GM23338 (cell line): ENCODE results near the gene XKR7. TPM values are rescaled to one million over a fixed set of nuclear protein-coding genes. Genes with fewer than 3 reads are reported as not detected.

ENCODE experiments used
- ATAC-seq: fragments of 200-7000 bp; cut with Tn5 transposase; 3 replicates; pipeline ENCODE4 v1.9.1; 2020
- DNase-seq: peaks from one replicate; pipeline ENCODE4 v3.0.0-alpha.2; 2015; ENCODE audit warnings: low spot score
- H2AFZ ChIP-seq: fragments of 200-600 bp; sonication (generic); 2 replicates; pipeline ENCODE4 v1.8.0; 2016; ENCODE audit warnings: antibody characterized with exemption, mild to moderate bottlenecking, moderate library complexity
- H3F3A ChIP-seq: fragments of 200-600 bp; sonication (generic); replicated peaks from 2 replicates; pipeline ENCODE4 v1.8.0; 2017; ENCODE audit warnings: antibody characterized with exemption, mixed run types, low read depth
- H3K27ac ChIP-seq: fragments of 200-600 bp; sonication (generic); 2 replicates; pipeline ENCODE4 v1.6.1; 2016; ENCODE audit warnings: low read depth
- H3K27me3 ChIP-seq: fragments of 200-600 bp; sonication (generic); 2 replicates; pipeline ENCODE4 v1.8.0; 2016; ENCODE audit warnings: mild to moderate bottlenecking, mixed run types, moderate library complexity; ENCODE audit not compliant: insufficient read depth
- H3K36me3 ChIP-seq: fragments of 200-600 bp; sonication (generic); 2 replicates; pipeline ENCODE4 v1.8.0; 2016; ENCODE audit warnings: mild to moderate bottlenecking; ENCODE audit not compliant: insufficient read depth
- H3K4me1 ChIP-seq: fragments of 200-600 bp; sonication (generic); 2 replicates; pipeline ENCODE4 v1.8.0; 2016; ENCODE audit warnings: mild to moderate bottlenecking, moderate library complexity; ENCODE audit not compliant: insufficient read depth
- H3K4me2 ChIP-seq: fragments of 200-600 bp; sonication (generic); 2 replicates; pipeline ENCODE4 v1.7.1; 2017; ENCODE audit warnings: mixed run types
- H3K4me3 ChIP-seq: fragments of 200-600 bp; sonication (generic); 2 replicates; pipeline ENCODE4 v1.6.1; 2016; ENCODE audit warnings: mixed run types
- H3K79me2 ChIP-seq: fragments of 200-600 bp; sonication (generic); replicated peaks from 2 replicates; pipeline ENCODE4 v1.8.0; 2017; ENCODE audit warnings: mild to moderate bottlenecking; ENCODE audit not compliant: insufficient read depth
- H3K9me2 ChIP-seq: fragments of 200-600 bp; sonication (generic); 2 replicates; pipeline ENCODE4 v1.8.0; 2017; ENCODE audit not compliant: insufficient read depth
- H4K20me1 ChIP-seq: fragments of 200-600 bp; sonication (generic); replicated peaks from 2 replicates; pipeline ENCODE4 v1.8.0; 2017; ENCODE audit warnings: mild to moderate bottlenecking; ENCODE audit not compliant: insufficient read depth
- H3K27ac Mint-ChIP-seq: 2 replicates; pipeline ENCODE4 v1.8.0; 2020; ENCODE audit warnings: inconsistent platforms, mild to moderate bottlenecking, moderate library complexity, mixed read lengths
- H3K27me3 Mint-ChIP-seq: 3 replicates; pipeline ENCODE4 v1.8.0; 2022; ENCODE audit warnings: low read depth, mild to moderate bottlenecking, moderate library complexity, mixed read lengths, inconsistent platforms; ENCODE audit not compliant: insufficient read depth, poor library complexity
- H3K36me3 Mint-ChIP-seq: 3 replicates; pipeline ENCODE4 v1.8.0; 2021; ENCODE audit warnings: low read depth, mild to moderate bottlenecking, inconsistent platforms, moderate library complexity, mixed read lengths
- H3K4me1 Mint-ChIP-seq: 3 replicates; pipeline ENCODE4 v1.8.0; 2020; ENCODE audit warnings: mild to moderate bottlenecking, inconsistent platforms, mixed read lengths
- H3K4me3 Mint-ChIP-seq: 3 replicates; pipeline ENCODE4 v1.8.0; 2021; ENCODE audit warnings: moderate library complexity, mild to moderate bottlenecking, inconsistent platforms, mixed read lengths
- H3K9me3 Mint-ChIP-seq: 3 replicates; pipeline ENCODE4 v1.8.0; 2020; ENCODE audit warnings: moderate library complexity, mild to moderate bottlenecking, inconsistent platforms, mixed read lengths
- JUNB ChIP-seq: IDR thresholded peaks from one replicate; pipeline ENCODE4 v1.6.1; 2016; ENCODE audit warnings: antibody characterized with exemption; ENCODE audit not compliant: unreplicated experiment
- POLR2AphosphoS5 ChIP-seq: IDR thresholded peaks from 2 replicates; pipeline ENCODE4 v1.6.1; 2016; ENCODE audit warnings: antibody characterized with exemption, low read depth
- REST ChIP-seq: IDR thresholded peaks from one replicate; pipeline ENCODE4 v1.6.1; 2018; ENCODE audit warnings: antibody characterized with exemption; ENCODE audit not compliant: unreplicated experiment
- STAT1 ChIP-seq: IDR thresholded peaks from one replicate; pipeline ENCODE4 v1.6.1; 2016; ENCODE audit warnings: antibody characterized with exemption; ENCODE audit not compliant: unreplicated experiment
- ZNF331 ChIP-seq: fragments of 250-450 bp; sonication (Bioruptor Pico); IDR thresholded peaks from 2 replicates; pipeline ENCODE4 v1.5.0; 2020; ENCODE audit warnings: low read depth, mild to moderate bottlenecking, moderate library complexity
- ZNF462 ChIP-seq: fragments of 250-450 bp; sonication (Bioruptor Pico); IDR thresholded peaks from 2 replicates; pipeline ENCODE4 v1.5.0; 2020; ENCODE audit warnings: mild to moderate bottlenecking, moderate library complexity
- polyA plus RNA-seq: library from polyadenylated mRNA; unstranded; fragments of >200 nt; fragmentation: Nextera tagmentation; extraction: Ambion mirVana; gene quantifications from 2 replicates; pipeline ENCODE4 v1.2.1, GENCODE V29; 2016
- total RNA-seq: library from RNA; depleted of rRNA; stranded (reverse); fragments of >200 nt; shearing (Covaris generic); gene quantifications from 2 replicates; pipeline ENCODE4 v1.2.3, GENCODE V29; 2014
- TF ChIP-seq, protein P1 (sequence below), 2 experiments: fragments of 200-600 bp in 1 of 2; sonication (generic) in 1 of 2; conservative IDR thresholded peaks; 2 replicates each; pipeline versions ENCODE4 v1.5.1 to v1.6.1; 2016 to 2017; ENCODE audit warnings: antibody characterized with exemption in 2 of 2, low read depth in 2 of 2, mild to moderate bottlenecking in 2 of 2, moderate library complexity in 1 of 2

Gene XKR7
- total and polyA plus RNA-seq, 2 experiments from 2014 or later: 0.61 to 3.9 TPM

DNA sequence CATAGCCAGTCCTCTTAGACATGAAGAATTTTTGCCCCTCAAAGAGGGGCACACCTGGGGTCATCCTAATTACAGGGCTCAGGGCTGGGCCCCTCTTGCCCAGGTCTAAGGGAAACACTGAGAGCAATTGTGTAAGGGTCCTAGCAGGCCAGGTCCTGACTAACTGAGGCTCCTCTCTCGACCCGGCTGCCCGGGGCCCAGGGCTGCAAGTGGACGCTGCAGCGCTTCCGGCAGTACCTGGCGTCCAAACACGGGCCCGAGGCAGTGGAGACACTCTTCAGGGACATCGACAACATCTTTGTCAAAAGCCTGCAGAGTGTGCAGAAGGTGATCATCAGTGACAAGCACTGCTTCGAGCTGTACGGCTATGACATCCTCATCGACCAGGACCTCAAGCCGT is 33.5 kb upstream of the XKR7 start (continued):
- TF ChIP-seq ZNF331 (CRISPR knock-in tag) (no peak), STAT1 (no peak), REST (no peak), JUNB (no peak), POLR2AphosphoS5 (no peak)

DNA sequence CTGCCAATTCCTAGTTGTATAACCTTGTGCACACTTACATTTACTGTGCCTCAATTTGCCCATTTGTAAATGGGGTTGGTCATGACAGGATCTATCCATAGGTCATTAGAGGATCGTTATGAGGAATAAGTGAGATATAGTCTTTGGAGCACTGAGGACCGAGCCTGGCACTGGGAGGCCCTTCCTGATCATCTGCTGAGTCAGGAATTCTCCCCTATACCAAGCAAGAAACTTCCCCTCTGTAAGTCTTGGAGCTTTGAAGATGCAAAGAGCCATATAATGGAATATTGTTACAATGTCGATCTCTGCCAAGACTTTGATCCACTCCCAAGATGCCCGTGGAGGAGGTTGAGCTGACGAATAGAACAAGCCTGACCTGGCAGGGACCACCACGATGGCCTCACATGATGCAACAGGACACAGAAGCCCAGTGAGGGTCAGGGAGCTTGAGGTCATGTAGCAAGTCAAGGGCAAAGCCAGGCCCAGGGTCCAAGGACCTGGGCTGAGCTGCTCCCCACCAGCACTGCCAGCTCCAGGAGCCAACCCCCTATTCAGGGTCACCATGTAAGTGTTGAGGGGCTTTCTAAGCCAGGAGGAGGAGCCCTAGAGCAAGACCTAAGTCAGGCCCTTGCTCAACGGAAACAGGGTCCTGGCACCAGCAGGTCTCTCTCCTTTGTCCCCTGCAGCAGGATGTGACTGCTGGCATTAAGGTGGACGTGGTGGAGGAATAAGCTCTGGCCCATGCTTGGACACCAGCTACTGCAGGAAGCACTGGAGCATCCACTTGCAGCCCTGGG is 32.8 kb upstream of the XKR7 start:
- Histone ChIP-seq H3K4me1 (peaks cover 9% of the 10 kb centered on the region; the same call in 1 of the 2 replicates), H3K79me2 (no peaks in the 10 kb centered on the region), H3K27ac (no peak overlapping the region), H4K20me1 (no peaks in the 10 kb centered on the region), H3K4me2 (0 out of 2 replicates have a peak overlapping the region, but pooled peaks have one; percentile 5), H3K9me2 (no peaks in the 10 kb centered on the region), H3K36me3 (no peaks in the 10 kb centered on the region), H3F3A (no peaks in the 10 kb centered on the region), H3K4me3 (no peak overlapping the region), H2AFZ (peak overlapping the region; percentile 94), H3K27me3 (no peaks in the 10 kb centered on the region)
- Mint-ChIP-seq H3K27me3 (peaks cover 6% of the 10 kb centered on the region), H3K4me1 (peaks cover 3% of the 10 kb centered on the region), H3K4me3 (no peak overlapping the region), H3K36me3 (no peaks in the 10 kb centered on the region), H3K27ac (no peak overlapping the region), H3K9me3 (no peaks in the 10 kb centered on the region; the same call in 2 of the 3 replicates)
- peak; percentile 94 for DNase-seq
- TF ChIP-seq ZNF462: no peak
- TF ChIP-seq, protein P1, sequence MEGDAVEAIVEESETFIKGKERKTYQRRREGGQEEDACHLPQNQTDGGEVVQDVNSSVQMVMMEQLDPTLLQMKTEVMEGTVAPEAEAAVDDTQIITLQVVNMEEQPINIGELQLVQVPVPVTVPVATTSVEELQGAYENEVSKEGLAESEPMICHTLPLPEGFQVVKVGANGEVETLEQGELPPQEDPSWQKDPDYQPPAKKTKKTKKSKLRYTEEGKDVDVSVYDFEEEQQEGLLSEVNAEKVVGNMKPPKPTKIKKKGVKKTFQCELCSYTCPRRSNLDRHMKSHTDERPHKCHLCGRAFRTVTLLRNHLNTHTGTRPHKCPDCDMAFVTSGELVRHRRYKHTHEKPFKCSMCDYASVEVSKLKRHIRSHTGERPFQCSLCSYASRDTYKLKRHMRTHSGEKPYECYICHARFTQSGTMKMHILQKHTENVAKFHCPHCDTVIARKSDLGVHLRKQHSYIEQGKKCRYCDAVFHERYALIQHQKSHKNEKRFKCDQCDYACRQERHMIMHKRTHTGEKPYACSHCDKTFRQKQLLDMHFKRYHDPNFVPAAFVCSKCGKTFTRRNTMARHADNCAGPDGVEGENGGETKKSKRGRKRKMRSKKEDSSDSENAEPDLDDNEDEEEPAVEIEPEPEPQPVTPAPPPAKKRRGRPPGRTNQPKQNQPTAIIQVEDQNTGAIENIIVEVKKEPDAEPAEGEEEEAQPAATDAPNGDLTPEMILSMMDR (conservative IDR thresholded peaks at IDR 0.05; ENCODE audit: low read depth in 2 of 2): peak; percentile 70 to 86
- ATAC-seq: peak; percentile 91
